ENCODE data around the gene ELFN2. TPM values are rescaled to one million over a fixed set of nuclear protein-coding genes. Genes with fewer than 3 reads are reported as not detected.

The ELFN2 gene
- total RNA-seq, 1 donor from 2014 or later = not detected

DNA sequence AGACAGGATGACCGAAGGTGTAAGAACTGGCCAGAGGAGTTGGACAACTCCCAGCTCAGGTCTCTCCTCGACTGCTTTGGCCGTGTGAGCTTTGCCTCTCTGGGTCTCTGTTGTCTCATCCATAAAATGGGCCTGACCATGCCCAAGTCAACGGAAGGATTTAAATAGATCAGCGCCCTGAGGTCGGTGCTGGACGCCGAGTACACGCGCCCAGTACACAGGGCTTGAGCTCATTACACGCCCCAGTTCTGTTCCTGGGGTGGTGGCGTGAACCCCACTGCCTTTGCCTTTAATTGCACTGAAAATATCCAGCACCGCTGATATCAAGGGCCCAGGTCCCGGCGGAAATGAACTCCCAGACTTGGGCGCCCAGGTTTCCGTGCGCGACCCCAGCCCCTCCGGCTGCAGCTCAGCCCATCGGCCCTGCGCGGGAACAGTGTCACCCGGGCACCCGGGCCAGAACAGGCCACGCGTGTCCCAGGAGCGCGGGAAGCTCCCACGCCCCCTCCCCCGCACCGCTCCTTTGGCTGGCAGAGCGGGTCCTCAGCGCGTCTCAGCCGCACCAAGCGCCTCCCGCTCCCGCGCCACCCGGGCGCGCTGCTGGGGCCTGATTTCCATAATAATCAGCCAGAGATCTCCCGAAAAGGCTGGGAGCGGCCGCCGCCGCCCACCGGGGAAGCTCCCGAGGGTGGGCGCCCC, 102.8 kb downstream of the ELFN2 start:
- CTCF ChIA-PET = interaction anchor here (0.6 to 0.8 kb wide), 2 partner anchors 65 to 499 kb away, joined by 3 read pairs; no protein-coding TSS in a partner anchor
- ATAC-seq (ENCODE audit: low read depth) = no peak
- no peak overlapping the region for H3K27ac Mint-ChIP-seq
- no peak for DNase-seq
- intact Hi-C loops (cut with micrococcal nuclease) = no loop called here
- no peaks in the 10 kb centered on the region for H3K9me3 Mint-ChIP-seq
- POLR2A ChIA-PET = interaction anchor here (0.6 kb wide), 1 partner anchor 8 kb away, joined by 3 read pairs; no protein-coding TSS in a partner anchor
- no peaks in the 10 kb centered on the region for H3K36me3 Mint-ChIP-seq (ENCODE audit: low read depth)
- no peak overlapping the region for H3K4me3 Mint-ChIP-seq
- H3K4me1 Mint-ChIP-seq = peaks cover 2% of the 10 kb centered on the region
- peaks cover 46% of the 10 kb centered on the region for H3K27me3 Mint-ChIP-seq
- TF ChIP-seq CTCF (IDR thresholded peaks at IDR 0.05) = no peak

DNA sequence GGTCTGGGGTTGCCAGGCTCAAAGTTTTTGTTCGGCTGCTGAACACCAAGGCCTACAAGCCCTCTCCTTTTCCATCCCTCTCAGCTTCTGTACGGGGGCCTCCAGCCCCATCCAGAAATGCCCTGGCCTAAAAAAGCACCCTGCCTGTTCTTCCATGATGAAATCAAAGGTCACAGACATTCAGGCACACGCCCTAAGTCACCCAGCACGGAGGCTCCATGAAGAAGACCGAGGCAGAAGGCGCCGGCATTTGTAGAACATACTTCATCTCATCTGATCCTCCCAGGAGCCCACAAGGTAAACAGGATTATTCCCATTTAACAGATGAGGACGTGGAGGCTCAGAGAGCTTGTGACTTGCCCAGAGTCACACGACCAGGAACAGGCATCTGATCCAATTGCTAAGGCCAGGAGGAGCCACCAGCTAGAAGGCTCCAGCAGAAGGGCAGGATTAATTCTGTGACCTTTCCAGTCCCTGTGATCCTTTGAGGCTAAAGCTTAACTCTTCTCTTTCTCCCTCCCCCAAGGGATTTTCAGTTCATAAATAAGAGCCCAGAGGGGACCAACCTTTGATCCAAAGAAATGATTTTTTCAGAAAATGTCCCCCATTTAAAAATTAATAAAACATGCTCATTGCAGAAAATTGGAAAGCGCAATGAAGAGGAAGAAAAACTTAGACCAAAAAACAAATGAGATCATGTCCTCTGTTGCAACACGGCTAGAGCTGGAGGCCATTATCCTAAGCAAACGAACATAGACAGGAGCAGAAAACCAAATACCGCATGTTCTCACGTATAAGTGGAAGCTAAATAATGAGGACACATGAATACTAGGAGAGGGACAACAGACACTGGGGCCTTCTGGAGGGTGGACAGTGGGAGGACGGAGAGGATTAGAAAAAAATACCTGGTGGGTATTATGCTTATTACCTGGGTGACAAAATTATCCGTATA, 106.3 kb downstream of the ELFN2 start:
- DNase-seq (no peak), ATAC-seq (ENCODE audit: low read depth) (no peak)
- no peak overlapping the region for H3K27ac Mint-ChIP-seq
- ChIA-PET POLR2A (interaction anchor here (1.0 kb wide), 1 partner anchor 36 kb away, joined by 3 read pairs; no protein-coding TSS in a partner anchor), CTCF (no interaction called here)
- intact Hi-C loops (cut with micrococcal nuclease) = no loop called here
- peaks cover 6% of the 10 kb centered on the region for H3K4me1 Mint-ChIP-seq
- no peaks in the 10 kb centered on the region for H3K9me3 Mint-ChIP-seq
- H3K4me3 Mint-ChIP-seq = no peak overlapping the region
- TF ChIP-seq CTCF (IDR thresholded peaks at IDR 0.05) = no peak
- peaks cover 23% of the 10 kb centered on the region for H3K27me3 Mint-ChIP-seq
- no peaks in the 10 kb centered on the region for H3K36me3 Mint-ChIP-seq (ENCODE audit: low read depth)

DNA sequence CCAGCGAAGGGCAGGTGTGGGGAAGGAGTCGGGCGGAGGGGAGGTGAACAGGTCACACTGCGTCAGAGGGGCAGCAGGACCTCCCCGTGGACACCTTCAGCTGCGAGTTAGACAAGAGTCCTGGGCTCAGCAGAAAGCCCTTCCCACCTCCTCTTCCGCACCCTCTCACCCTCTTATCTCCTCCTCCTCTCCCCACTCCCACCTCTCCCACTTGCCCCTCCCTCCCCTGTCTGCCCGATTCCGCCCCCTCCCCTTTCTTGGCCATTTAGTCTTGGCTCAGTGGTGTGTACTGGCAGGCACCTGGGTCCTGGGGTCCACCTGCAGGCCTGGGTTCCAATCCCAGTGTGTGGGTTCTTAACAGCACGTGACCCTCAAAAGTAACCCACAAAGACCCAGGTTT, 107.8 kb downstream of the ELFN2 start:
- Mint-ChIP-seq H3K27me3 (peaks cover 23% of the 10 kb centered on the region), H3K4me3 (no peak overlapping the region), H3K27ac (no peak overlapping the region), H3K9me3 (no peaks in the 10 kb centered on the region), H3K36me3 (ENCODE audit: low read depth) (no peaks in the 10 kb centered on the region), H3K4me1 (peaks cover 16% of the 10 kb centered on the region)
- no peak for ATAC-seq (ENCODE audit: low read depth)
- POLR2A ChIA-PET = no interaction called here
- TF ChIP-seq CTCF (IDR thresholded peaks at IDR 0.05) = no peak
- CTCF ChIA-PET = no interaction called here
- intact Hi-C loops (cut with micrococcal nuclease) = no loop called here
- no peak for DNase-seq

- CTCF ChIA-PET = interaction anchor here (0.8 to 5.4 kb wide), 8 partner anchors 9 to 274 kb away, joined by 4 to 45 read pairs (median 5); no protein-coding TSS in a partner anchor
- intact Hi-C loops (cut with micrococcal nuclease) = no loop called here
- ATAC-seq (ENCODE audit: low read depth) (no peak), DNase-seq (no peak)
- peaks cover 8% of the 10 kb centered on the region for H3K36me3 Mint-ChIP-seq (ENCODE audit: low read depth)
- TF ChIP-seq CTCF (IDR thresholded peaks at IDR 0.05) = no peak
- H3K9me3 Mint-ChIP-seq = no peaks in the 10 kb centered on the region
- H3K27ac Mint-ChIP-seq = peak overlapping the region; percentile 30
- H3K4me1 Mint-ChIP-seq = peaks cover 23% of the 10 kb centered on the region
- peaks cover 15% of the 10 kb centered on the region for H3K27me3 Mint-ChIP-seq
- H3K4me3 Mint-ChIP-seq = no peak overlapping the region
- POLR2A ChIA-PET = no interaction called here
Measured at GRCh38 chr22:37318364-37319109, 108.7 kb downstream of the ELFN2 start.

Other genes with a start within 250 kb of the ELFN2 start
- gene C1QTNF6, start 239.2 kb downstream of the ELFN2 start, total RNA-seq = 5.2 and 8.2 TPM in 2 replicates
- 1.7 and 1.8 TPM in 2 replicates for gene SSTR3, start 215.0 kb downstream of the ELFN2 start, total RNA-seq
- 518 and 557 TPM in 2 replicates for gene RAC2, start 183.2 kb downstream of the ELFN2 start, total RNA-seq
- gene CYTH4, start 145.0 kb downstream of the ELFN2 start, total RNA-seq = 37.2 and 40.3 TPM in 2 replicates
- gene MFNG, start 58.9 kb upstream of the ELFN2 start, total RNA-seq = 86.1 and 90.6 TPM in 2 replicates
- gene CARD10, start 91.9 kb upstream of the ELFN2 start, total RNA-seq = not detected in 2 replicates
- not detected in 2 replicates for gene CDC42EP1, start 133.0 kb upstream of the ELFN2 start, total RNA-seq
- gene LGALS2, start 152.6 kb upstream of the ELFN2 start, total RNA-seq = not detected in 2 replicates
- 102 and 126 TPM in 2 replicates for gene GGA1, start 181.4 kb upstream of the ELFN2 start, total RNA-seq
- 87.9 and 88.4 TPM in 2 replicates for gene SH3BP1, start 212.2 kb upstream of the ELFN2 start, total RNA-seq
- 17.7 and 22.6 TPM in 2 replicates for gene PDXP, start 231.2 kb upstream of the ELFN2 start, total RNA-seq
- 230 and 254 TPM in 2 replicates for gene LGALS1, start 248.2 kb upstream of the ELFN2 start, total RNA-seq